ENCODE measurements around the gene PHLPP2. TPM values are rescaled to one million over a fixed set of nuclear protein-coding genes. Genes with fewer than 3 reads are reported as not detected.

PHLPP2 gene
- total and polyA plus RNA-seq, 7 donors = 8.2 to 19.0 (median 11.4) TPM

DNA sequence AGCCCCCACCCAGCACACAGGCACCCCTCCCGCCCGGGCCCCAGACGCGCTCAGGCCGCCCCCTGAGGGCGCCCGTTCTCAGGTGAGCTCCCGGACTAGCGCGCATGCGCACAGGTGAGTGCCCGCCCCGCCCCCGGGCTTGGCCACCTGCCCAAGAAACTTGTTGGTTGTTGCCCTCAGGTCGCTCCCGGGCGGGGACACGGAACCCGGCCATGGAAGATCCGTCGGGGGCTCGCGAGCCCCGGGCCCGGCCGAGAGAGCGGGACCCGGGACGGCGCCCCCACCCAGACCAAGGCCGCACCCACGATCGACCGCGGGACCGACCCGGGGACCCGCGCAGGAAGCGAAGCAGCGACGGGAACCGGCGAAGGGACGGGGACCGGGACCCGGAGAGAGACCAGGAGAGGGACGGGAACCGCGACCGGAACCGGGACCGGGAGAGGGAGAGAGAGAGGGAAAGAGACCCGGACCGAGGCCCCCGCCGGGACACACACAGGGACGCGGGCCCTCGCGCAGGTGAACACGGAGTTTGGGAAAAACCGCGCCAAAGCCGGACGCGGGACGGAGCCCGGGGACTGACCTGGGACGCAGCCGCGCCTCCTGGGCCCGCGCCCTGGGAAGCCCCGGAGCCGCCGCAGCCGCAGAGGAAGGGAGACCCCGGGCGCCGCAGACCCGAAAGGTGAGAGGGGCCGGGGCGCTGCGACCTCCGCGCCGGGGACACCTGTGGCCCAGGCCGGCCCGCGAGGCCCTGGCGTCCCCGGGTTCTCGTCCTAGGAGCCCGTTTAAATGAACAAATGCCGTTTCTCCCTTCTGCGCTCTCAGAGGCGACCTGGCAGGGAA lies 98.3 kb downstream of the PHLPP2 start, which contains the start of gene MARVELD3:
Gene MARVELD3 (plus strand): TSS at position 167 of the 840 bp plus-strand sequence. CDS start 46 bp downstream, at position 213.
- Histone ChIP-seq H3K27me3 (peaks cover 22 to 45% (median 34%) of the 10 kb centered on the region in 3 donors), H3K9me3 (peaks cover 0 to 3% (median 0%) of the 10 kb centered on the region in 4 donors), H3K4me3 (peak within 1 kb of the TSS in 3 of 4 donors; percentile 28 to 37 (median 34)), H3K27ac (peak within 1 kb of the TSS in 1 of 4 donors; percentile 31), H3K4me1 (peaks cover 0 to 14% (median 13%) of the 10 kb centered on the region in 4 donors), H3K36me3 (no peaks in the 10 kb centered on the region)
- intact Hi-C loops (cut with DNase I) = no loop called here
- 1 to 2% methylated on average over 98 of the region's 98 CpGs for WGBS, 2 donors
- TF ChIP-seq POLR2AphosphoS5 (IDR thresholded peaks at IDR 0.05) (no peak), POLR2A (IDR thresholded peaks at IDR 0.05) (no peak), EP300 (IDR thresholded peaks at IDR 0.05) (no peak)
- TF ChIP-seq, protein P1, sequence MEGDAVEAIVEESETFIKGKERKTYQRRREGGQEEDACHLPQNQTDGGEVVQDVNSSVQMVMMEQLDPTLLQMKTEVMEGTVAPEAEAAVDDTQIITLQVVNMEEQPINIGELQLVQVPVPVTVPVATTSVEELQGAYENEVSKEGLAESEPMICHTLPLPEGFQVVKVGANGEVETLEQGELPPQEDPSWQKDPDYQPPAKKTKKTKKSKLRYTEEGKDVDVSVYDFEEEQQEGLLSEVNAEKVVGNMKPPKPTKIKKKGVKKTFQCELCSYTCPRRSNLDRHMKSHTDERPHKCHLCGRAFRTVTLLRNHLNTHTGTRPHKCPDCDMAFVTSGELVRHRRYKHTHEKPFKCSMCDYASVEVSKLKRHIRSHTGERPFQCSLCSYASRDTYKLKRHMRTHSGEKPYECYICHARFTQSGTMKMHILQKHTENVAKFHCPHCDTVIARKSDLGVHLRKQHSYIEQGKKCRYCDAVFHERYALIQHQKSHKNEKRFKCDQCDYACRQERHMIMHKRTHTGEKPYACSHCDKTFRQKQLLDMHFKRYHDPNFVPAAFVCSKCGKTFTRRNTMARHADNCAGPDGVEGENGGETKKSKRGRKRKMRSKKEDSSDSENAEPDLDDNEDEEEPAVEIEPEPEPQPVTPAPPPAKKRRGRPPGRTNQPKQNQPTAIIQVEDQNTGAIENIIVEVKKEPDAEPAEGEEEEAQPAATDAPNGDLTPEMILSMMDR (IDR thresholded peaks at IDR 0.05) = no peak
- DNase-seq = no peak

DNA sequence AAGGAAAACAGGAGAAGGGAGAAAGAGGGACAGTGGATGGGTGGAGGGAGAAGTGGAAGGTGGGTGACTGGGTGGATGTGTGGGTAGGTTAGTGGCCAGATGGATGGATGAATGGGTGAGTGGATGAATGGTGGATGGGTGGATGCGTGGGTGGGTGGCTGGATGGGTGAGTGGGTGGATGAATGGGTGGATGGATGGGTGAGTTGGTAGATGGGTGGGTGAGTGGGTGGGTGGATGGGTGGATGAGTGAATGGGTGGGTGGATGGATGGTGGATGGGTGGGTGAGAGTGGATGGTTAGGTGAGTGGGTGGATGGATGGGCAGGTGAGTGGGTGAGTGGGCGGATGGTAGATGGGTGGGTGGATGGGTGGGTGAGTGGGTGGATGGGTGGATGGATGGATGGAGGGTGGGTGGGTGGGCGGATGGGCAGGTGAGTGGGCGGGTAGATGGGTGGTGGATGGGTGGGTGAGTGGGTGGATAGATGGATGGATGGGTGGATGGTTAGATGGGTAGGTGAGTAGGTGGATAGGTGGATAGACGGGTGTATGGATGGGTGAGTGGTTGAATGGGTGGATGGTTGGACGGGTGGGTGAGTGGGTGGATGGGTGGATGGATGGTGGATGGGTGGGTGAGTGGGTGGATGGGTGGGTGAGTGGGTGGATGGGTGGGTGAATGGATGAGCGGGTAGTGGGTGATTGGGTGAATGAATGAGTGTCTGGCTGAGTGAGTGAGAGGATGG lies 99.2 kb downstream of the PHLPP2 start:
- TF ChIP-seq POLR2A (IDR thresholded peaks at IDR 0.05) (no peak), EP300 (IDR thresholded peaks at IDR 0.05) (no peak), POLR2AphosphoS5 (IDR thresholded peaks at IDR 0.05) (no peak)
- TF ChIP-seq, protein P1 (IDR thresholded peaks at IDR 0.05) = no peak
- peaks cover 0 to 3% (median 0%) of the 10 kb centered on the region in 4 donors for H3K9me3 ChIP-seq
- no peak overlapping the region for H3K4me3 ChIP-seq
- H3K36me3 ChIP-seq = no peaks in the 10 kb centered on the region
- no peak overlapping the region for H3K27ac ChIP-seq
- H3K27me3 ChIP-seq = peaks cover 22 to 45% (median 34%) of the 10 kb centered on the region in 3 donors
- intact Hi-C loops (cut with DNase I) = no loop called here
- WGBS, 2 donors = 90 to 91% methylated on average over 7 of the region's 7 CpGs
- H3K4me1 ChIP-seq = peaks cover 0 to 14% (median 13%) of the 10 kb centered on the region in 4 donors
- DNase-seq = no peak

DNA sequence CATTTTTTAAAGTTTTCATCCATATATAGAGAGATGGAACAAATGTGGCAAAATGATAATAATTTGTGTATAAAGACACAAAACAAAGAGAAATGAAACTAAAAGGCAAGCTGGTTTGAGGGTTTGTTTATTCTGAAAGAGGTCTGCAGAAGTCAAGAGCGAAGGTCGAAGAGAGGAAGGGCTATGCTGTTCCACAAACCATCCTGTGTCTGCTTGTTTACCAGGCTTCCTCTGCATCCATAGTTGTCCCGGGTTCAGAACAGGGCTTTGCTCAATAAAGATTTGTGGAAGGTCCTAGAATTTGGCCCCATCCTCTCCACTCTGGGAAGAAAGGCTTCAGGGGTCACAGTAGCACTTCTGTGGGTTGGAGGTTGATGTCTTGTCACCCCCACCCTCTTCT lies 100.9 kb downstream of the PHLPP2 start:
- TF ChIP-seq, protein P1 (IDR thresholded peaks at IDR 0.05) = no peak
- no peak for TF ChIP-seq POLR2A (IDR thresholded peaks at IDR 0.05)
- TF ChIP-seq POLR2AphosphoS5 (IDR thresholded peaks at IDR 0.05) = no peak
- TF ChIP-seq EP300 (IDR thresholded peaks at IDR 0.05) = no peak
- Histone ChIP-seq H3K27ac (no peak overlapping the region), H3K9me3 (peaks cover 0 to 3% (median 0%) of the 10 kb centered on the region in 4 donors), H3K4me1 (peaks cover 0 to 14% (median 13%) of the 10 kb centered on the region in 4 donors), H3K4me3 (no peak overlapping the region), H3K27me3 (peaks cover 22 to 45% (median 34%) of the 10 kb centered on the region in 3 donors), H3K36me3 (no peaks in the 10 kb centered on the region)
- 45 to 46% methylated on average over 3 of the region's 3 CpGs for WGBS, 2 donors
- DNase-seq = no peak
- intact Hi-C loops (cut with DNase I) = no loop called here

DNA sequence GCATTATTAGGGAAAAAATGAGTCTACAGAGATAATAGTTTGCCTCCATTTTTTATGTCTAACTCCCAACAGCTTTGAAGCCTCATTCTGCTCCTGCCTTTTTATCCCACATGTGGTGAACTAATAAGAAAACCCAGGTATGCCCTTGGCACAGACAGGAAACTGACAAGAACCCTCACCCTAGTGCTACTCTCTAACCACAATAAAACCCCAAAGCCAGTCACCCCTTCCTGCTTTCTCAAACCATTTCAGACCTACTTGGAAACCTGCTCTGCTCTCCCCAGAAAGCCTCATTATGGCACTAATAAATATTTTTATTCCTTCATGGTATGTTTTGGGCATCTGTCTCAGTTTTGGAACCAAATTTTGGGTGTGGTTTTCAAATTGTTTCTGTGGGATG lies 102.4 kb downstream of the PHLPP2 start:
- Histone ChIP-seq H3K4me1 (peaks cover 0 to 14% (median 13%) of the 10 kb centered on the region in 4 donors), H3K9me3 (peaks cover 0 to 3% (median 0%) of the 10 kb centered on the region in 4 donors)
- intact Hi-C loops (cut with DNase I) = no loop called here

More for the DNA sequence above, 102.4 kb downstream of the PHLPP2 start:
- no peak overlapping the region for H3K4me3 ChIP-seq
- peaks cover 22 to 36% (median 26%) of the 10 kb centered on the region in 3 donors for H3K27me3 ChIP-seq
- H3K36me3 ChIP-seq = no peaks in the 10 kb centered on the region
- no peak for TF ChIP-seq EP300 (IDR thresholded peaks at IDR 0.05)
- no peak for TF ChIP-seq POLR2A (IDR thresholded peaks at IDR 0.05)
- TF ChIP-seq POLR2AphosphoS5 (IDR thresholded peaks at IDR 0.05) = no peak
- TF ChIP-seq, protein P1 (IDR thresholded peaks at IDR 0.05) = no peak
- H3K27ac ChIP-seq = no peak overlapping the region
- no peak for DNase-seq
